Neural crest cell (in vitro differentiated cells): ENCODE results near the gene SMG1. TPM values are rescaled to one million over a fixed set of nuclear protein-coding genes. Genes with fewer than 3 reads are reported as not detected.
"Not testable (repeated sequence)": the region's sequence is repeated elsewhere in the genome, so short reads cannot be mapped to it uniquely, and the experiment has no call there.

Source experiments
- DNase-seq: peaks from one replicate; pipeline ENCODE4 v3.0.0; 2021; ENCODE audit warnings: low read depth, mixed read lengths, low spot score
- H3K27ac Mint-ChIP-seq: one replicate; pipeline ENCODE4 v1.8.0; 2021; ENCODE audit warnings: mild to moderate bottlenecking, mixed read lengths; ENCODE audit not compliant: unreplicated experiment
- H3K27me3 Mint-ChIP-seq: 2 replicates; pipeline ENCODE4 v1.8.0; 2021; ENCODE audit warnings: low read depth, mild to moderate bottlenecking, mixed read lengths
- H3K36me3 Mint-ChIP-seq: 2 replicates; pipeline ENCODE4 v1.8.0; 2021; ENCODE audit warnings: low read depth, mild to moderate bottlenecking, mixed read lengths
- H3K4me1 Mint-ChIP-seq: 2 replicates; pipeline ENCODE4 v1.8.0; 2021; ENCODE audit warnings: mixed read lengths
- H3K4me3 Mint-ChIP-seq: one replicate; pipeline ENCODE4 v1.8.0; 2021; ENCODE audit warnings: mild to moderate bottlenecking, mixed read lengths
- H3K9me3 Mint-ChIP-seq: 2 replicates; pipeline ENCODE4 v1.8.0; 2021; ENCODE audit warnings: mixed read lengths
- CTCF ChIP-seq: fragments of 200-600 bp; sonication (generic); conservative IDR thresholded peaks from 2 replicates; pipeline ENCODE4 v1.5.0; 2021; ENCODE audit warnings: antibody characterized with exemption, mild to moderate bottlenecking
- total RNA-seq: library from RNA; stranded (reverse); gene quantifications from 2 replicates; pipeline ENCODE4 v1.2.1, GENCODE V29; 2021

The SMG1 gene
- total RNA-seq, 1 donor from 2014 or later: 87.1 TPM

- H3K9me3 Mint-ChIP-seq, H3K4me3 Mint-ChIP-seq, H3K36me3 Mint-ChIP-seq, H3K27ac Mint-ChIP-seq, H3K27me3 Mint-ChIP-seq, H3K4me1 Mint-ChIP-seq: not testable (repeated sequence)
- TF ChIP-seq CTCF: peak; percentile 73
- peak; percentile 23 for DNase-seq
Measured at GRCh38 chr16:18759598-18760520, 166.3 kb downstream of the SMG1 start.

- not testable (repeated sequence) for H3K4me3 Mint-ChIP-seq, H3K9me3 Mint-ChIP-seq, H3K36me3 Mint-ChIP-seq, H3K27ac Mint-ChIP-seq, DNase-seq, H3K4me1 Mint-ChIP-seq, H3K27me3 Mint-ChIP-seq
Measured at GRCh38 chr16:18757960-18758660, 168.1 kb downstream of the SMG1 start.

DNA sequence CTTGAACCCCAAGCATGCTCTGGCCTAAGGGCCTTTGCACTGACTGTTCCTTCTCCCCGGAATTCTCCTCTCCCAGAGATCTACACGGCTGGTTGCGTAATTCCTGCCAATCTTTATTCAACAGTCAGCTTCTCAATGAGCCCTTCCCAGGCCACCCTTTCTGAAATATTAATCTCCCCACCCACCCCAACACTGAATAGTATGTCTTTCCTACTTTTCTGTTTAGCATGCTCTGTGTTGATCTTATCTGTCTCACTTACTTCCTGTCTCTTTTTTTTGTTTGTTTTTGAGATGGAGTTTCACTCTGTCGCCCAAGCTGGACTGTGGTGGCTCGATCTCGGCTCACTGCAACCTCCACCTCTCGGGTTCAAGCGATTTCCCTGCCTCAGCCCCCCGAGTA is 169.6 kb downstream of the SMG1 start:
- not testable (repeated sequence) for H3K4me1 Mint-ChIP-seq, H3K9me3 Mint-ChIP-seq, H3K36me3 Mint-ChIP-seq, H3K27ac Mint-ChIP-seq, H3K27me3 Mint-ChIP-seq, H3K4me3 Mint-ChIP-seq, DNase-seq

Other genes with a start within 250 kb of the SMG1 start
- gene RPS15A, start 136.1 kb downstream of the SMG1 start, total RNA-seq: 1,697 and 1,736 TPM in 2 replicates
- 211 and 212 TPM in 2 replicates for gene ARL6IP1, start 124.9 kb downstream of the SMG1 start, total RNA-seq
- gene TMC7, start 57.5 kb upstream of the SMG1 start, total RNA-seq: 3.1 and 3.9 TPM in 2 replicates
- gene COQ7, start 141.2 kb upstream of the SMG1 start, total RNA-seq: 25.6 and 25.7 TPM in 2 replicates
- gene ITPRIPL2, start 187.6 kb upstream of the SMG1 start, total RNA-seq: 20.2 and 21.8 TPM in 2 replicates
- 3.1 and 3.6 TPM in 2 replicates for gene SYT17, start 241.8 kb upstream of the SMG1 start, total RNA-seq